HEK293 (cell line): ENCODE measurements around the gene CCDC85B.
A peak's percentile ranks its signal among the peaks of the same experiment; 100 is the strongest.

ENCODE experiments used
- ELK4 ChIP-seq: IDR thresholded peaks from 2 replicates; pipeline ENCODE4 v1.6.1; 2011; ENCODE audit warnings: mild to moderate bottlenecking, low read depth, low read length, borderline replicate concordance
- HIC1 ChIP-seq: fragments of 450-650 bp; formaldehyde crosslinking; IDR thresholded peaks from 2 replicates; pipeline ENCODE4 v1.5.1; 2016; ENCODE audit warnings: missing biosample characterization, missing genetic modification characterization
- PRDM10 ChIP-seq: fragments of 450-650 bp; formaldehyde crosslinking; IDR thresholded peaks from 2 replicates; pipeline ENCODE4 v1.5.1; 2016; ENCODE audit warnings: missing biosample characterization, missing genetic modification characterization
- TRIM28 ChIP-seq: IDR thresholded peaks from 2 replicates; pipeline ENCODE4 v1.6.1; 2011; ENCODE audit warnings: low read length, control low read depth, borderline replicate concordance
- TSHZ1 ChIP-seq: fragments of 450-650 bp; formaldehyde crosslinking; IDR thresholded peaks from 2 replicates; pipeline ENCODE4 v1.5.1; 2016; ENCODE audit warnings: missing biosample characterization, missing genetic modification characterization, borderline replicate concordance
- ZBTB44 ChIP-seq: fragments of 450-650 bp; IDR thresholded peaks from 2 replicates; pipeline ENCODE4 v1.5.1; 2018; ENCODE audit warnings: missing biosample characterization, mild to moderate bottlenecking, missing genetic modification characterization
- ZBTB48 ChIP-seq: fragments of 450-650 bp; formaldehyde crosslinking; IDR thresholded peaks from 2 replicates; pipeline ENCODE4 v1.5.1; 2016; ENCODE audit warnings: missing biosample characterization, missing genetic modification characterization
- ZNF112 ChIP-seq: fragments of 450-650 bp; formaldehyde crosslinking; IDR thresholded peaks from 2 replicates; pipeline ENCODE4 v1.5.0; 2017; ENCODE audit warnings: missing biosample characterization, missing genetic modification characterization
- ZNF19 ChIP-seq: fragments of 450-650 bp; formaldehyde crosslinking; IDR thresholded peaks from 2 replicates; pipeline ENCODE4; 2016; ENCODE audit warnings: missing biosample characterization, missing genetic modification characterization, low read depth
- ZNF223 ChIP-seq: fragments of 450-650 bp; formaldehyde crosslinking; IDR thresholded peaks from 2 replicates; pipeline ENCODE4 v1.5.1; 2016; ENCODE audit warnings: missing biosample characterization, missing genetic modification characterization
- ZNF266 ChIP-seq: fragments of 450-650 bp; formaldehyde crosslinking; IDR thresholded peaks from 2 replicates; pipeline ENCODE4 v1.5.1; 2016; ENCODE audit warnings: missing biosample characterization, missing genetic modification characterization, low read depth
- ZNF280C ChIP-seq: fragments of 450-650 bp; formaldehyde crosslinking; IDR thresholded peaks from 2 replicates; pipeline ENCODE4 v1.5.1; 2016; ENCODE audit warnings: missing biosample characterization, missing genetic modification characterization
- ZNF398 ChIP-seq: fragments of 450-650 bp; formaldehyde crosslinking; IDR thresholded peaks from 2 replicates; pipeline ENCODE4 v1.5.1; 2017; ENCODE audit warnings: missing biosample characterization, missing genetic modification characterization
- ZNF48 ChIP-seq: fragments of 450-650 bp; formaldehyde crosslinking; IDR thresholded peaks from 2 replicates; pipeline ENCODE4 v1.5.1; 2016; ENCODE audit warnings: missing biosample characterization, missing genetic modification characterization
- ZNF549 ChIP-seq: fragments of 450-650 bp; IDR thresholded peaks from 2 replicates; pipeline ENCODE4 v1.5.1; 2018; ENCODE audit warnings: missing biosample characterization, missing genetic modification characterization, mild to moderate bottlenecking, inconsistent platforms, moderate library complexity
- ZNF558 ChIP-seq: fragments of 450-650 bp; formaldehyde crosslinking; IDR thresholded peaks from 2 replicates; pipeline ENCODE4 v1.5.1; 2016; ENCODE audit warnings: missing biosample characterization, missing genetic modification characterization
- ZNF560 ChIP-seq: fragments of 450-650 bp; formaldehyde crosslinking; IDR thresholded peaks from 2 replicates; pipeline ENCODE4 v1.5.1; 2017; ENCODE audit warnings: missing biosample characterization, missing genetic modification characterization, borderline replicate concordance
- ZNF561 ChIP-seq: fragments of 450-650 bp; IDR thresholded peaks from 2 replicates; pipeline ENCODE4 v1.5.1; 2018; ENCODE audit warnings: missing biosample characterization, missing genetic modification characterization, borderline replicate concordance
- ZNF658 ChIP-seq: fragments of 450-650 bp; formaldehyde crosslinking; IDR thresholded peaks from 2 replicates; pipeline ENCODE4; 2016; ENCODE audit warnings: missing biosample characterization, missing genetic modification characterization
- ZXDB ChIP-seq: fragments of 450-650 bp; formaldehyde crosslinking; IDR thresholded peaks from 2 replicates; pipeline ENCODE4 v1.5.1; 2016; ENCODE audit warnings: missing biosample characterization, missing genetic modification characterization

Gene CCDC85B

GRCh38 chr11:65915821-65916251, 25.4 kb downstream of the CCDC85B start (continued):
- no peak for TF ChIP-seq ZNF280C (tag by site-specific recombination)
- TF ChIP-seq ELK4: no peak
- peak; percentile 70; the same call in 1 of the 2 replicates for TF ChIP-seq HIC1 (tag by site-specific recombination)
- TF ChIP-seq ZNF223: no peak
- TF ChIP-seq ZNF398 (tag by site-specific recombination): peak; percentile 28; the same call in 1 of the 2 replicates
- no peak for TF ChIP-seq ZNF560
- no peak for TF ChIP-seq ZNF48 (tag by site-specific recombination)
- TF ChIP-seq ZNF19 (tag by site-specific recombination): no peak
- TF ChIP-seq PRDM10 (tag by site-specific recombination): peak; percentile 79
- no peak for TF ChIP-seq ZNF549 (tag by site-specific recombination)
- peak; percentile 64 for TF ChIP-seq ZBTB48 (tag by site-specific recombination)
- TF ChIP-seq ZNF112: no peak
- no peak for TF ChIP-seq ZNF658 (tag by site-specific recombination)
- no peak for TF ChIP-seq ZNF561 (tag by site-specific recombination)
- no peak for TF ChIP-seq ZBTB44 (tag by site-specific recombination)
- no peak for TF ChIP-seq ZNF266 (tag by site-specific recombination)
- peak; percentile 48; the same call in 1 of the 2 replicates for TF ChIP-seq ZXDB
- TF ChIP-seq ZNF558 (tag by site-specific recombination): no peak
- no peak for TF ChIP-seq TRIM28
- 0 out of 2 replicates have a peak, but pooled peaks have one; percentile 20 for TF ChIP-seq TSHZ1
